SW 1271 (cell line): ENCODE data around the gene PPARA.
"Not testable (repeated sequence)": the region's sequence is repeated elsewhere in the genome, so short reads cannot be mapped to it uniquely, and the experiment has no call there.

ENCODE experiments used
- DNase-seq, 2 experiments: peaks; one replicate each; lab custom pipeline; 2025; lab: John Stamatoyannopoulos, UW

PPARA gene

DNA sequence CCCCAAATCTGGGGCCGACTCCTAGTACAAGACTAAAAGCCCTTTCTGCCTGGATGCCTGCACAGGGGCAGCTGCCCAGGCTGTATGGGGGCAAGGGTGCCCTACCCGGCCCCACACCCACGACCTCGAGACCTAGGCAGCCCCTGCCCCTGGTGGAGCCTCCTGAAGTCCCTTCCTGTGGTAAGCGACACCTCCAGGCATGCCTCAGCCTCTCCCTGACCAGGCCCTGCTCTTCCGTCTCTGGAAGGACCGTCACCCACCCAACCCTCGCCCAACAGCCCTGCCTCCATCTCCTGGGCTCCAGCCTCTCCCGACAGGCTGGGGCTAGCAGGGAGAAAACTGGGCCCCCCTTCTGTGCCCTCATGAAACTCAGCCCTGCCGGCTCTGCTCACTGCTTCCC lies 22.8 kb upstream of the PPARA start:
- no peak for DNase-seq

DNA sequence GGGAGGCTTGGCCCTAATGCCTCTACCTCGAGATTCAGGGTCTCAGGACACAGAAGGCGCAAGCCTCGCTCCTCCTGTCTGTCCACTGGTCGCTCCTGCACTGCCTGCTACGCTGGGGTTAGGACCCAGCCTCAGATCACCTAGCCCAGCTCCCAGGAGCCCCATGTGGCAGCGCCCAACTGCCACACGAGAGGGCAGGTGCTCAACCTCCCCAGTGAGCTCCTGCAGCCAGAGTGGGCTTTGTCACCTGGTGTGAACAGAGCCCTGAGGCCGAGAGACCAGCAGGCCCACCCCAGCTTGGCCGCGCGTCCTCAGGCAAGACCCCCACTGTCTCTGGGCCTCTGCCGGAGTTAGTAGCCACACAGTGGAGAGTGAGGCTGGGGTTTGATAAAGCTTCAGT lies 21.7 kb upstream of the PPARA start:
- DNase-seq, result no peak

DNA sequence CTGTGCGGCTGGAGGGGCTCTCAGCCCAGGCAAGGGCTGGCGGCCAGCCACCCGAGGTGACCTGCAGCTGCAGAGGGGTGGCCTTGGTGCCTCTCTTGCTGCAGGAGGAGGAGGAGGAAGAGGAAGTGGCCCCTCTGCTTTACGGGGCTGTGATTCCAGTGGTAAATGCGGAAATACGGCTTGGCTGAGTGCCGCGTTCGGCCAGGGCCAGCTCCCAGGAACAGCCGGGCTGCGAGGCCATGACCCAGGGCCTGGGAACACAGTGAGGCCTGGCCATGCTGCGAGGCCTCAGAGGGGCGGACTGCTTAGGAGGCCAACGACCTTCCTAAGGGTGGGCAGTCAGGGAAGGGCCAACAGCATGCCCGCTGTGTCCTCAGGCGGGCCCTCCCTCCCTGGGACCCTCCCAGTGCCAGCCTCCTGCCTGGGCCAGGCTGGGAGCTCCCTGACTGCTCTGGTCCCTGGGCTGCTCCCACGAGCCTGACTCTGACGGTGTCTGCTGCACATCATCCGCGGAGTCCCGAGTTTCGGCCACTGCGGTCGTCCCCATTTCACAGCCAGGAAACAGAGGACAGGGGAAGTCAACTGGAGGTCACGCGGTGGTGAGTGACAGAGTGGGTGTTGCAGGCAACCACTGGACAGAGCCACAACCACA lies 20.8 kb upstream of the PPARA start:
- DNase-seq, result no peak

DNA sequence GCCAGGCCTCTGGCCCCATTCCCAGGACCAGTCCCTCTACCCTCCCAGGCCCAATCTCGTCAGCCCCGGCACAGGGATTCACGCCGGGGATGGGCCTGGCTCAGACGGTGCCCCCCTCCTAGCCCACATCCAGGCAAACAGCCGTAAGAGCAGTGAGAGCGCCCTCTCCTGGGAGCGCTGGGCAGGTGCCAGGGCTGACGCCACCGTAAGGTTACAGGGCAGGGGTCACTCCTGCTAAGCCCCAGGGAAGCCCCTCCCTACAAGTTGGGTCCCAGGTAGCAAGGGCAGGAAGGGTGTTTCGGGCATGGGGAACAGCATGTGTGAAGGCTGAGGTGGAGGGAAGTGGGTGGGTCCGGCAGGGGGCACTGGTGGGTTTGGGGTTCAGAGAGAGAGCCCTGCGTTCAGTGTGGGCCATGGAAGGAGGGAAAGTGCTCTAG lies 19.2 kb upstream of the PPARA start:
- no peak for DNase-seq

DNA sequence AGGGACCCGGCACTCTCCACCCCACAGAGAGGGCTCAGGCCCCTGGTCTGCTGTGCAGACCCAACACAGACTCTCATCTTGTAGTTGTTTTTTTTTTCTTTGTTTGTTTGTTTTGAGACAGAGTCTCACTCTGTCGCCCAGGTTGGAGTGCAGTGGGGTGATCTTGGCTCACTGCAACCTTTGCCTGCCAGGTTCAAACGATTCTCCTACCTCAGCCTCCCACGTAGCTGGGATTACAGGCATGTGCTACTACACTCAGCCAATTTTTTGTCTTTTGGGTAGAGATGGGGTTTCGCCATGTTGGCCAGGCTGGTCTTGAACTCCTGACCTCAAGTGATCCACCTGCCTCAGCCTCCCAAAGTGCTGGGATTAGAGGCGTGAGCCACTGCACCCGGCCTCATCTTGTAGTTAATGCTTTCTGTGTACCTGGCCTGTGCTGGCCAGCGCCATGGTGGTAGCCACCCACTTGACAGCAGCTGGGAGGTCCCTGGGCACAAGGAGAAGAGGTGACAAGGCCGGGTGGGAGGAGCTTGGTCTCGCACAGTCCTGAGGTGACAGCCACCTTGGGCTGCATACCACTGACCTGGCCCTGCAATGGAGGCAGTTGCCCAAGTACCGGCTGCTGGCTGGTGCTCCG lies 18.0 kb upstream of the PPARA start:
- not testable (repeated sequence) for DNase-seq

DNA sequence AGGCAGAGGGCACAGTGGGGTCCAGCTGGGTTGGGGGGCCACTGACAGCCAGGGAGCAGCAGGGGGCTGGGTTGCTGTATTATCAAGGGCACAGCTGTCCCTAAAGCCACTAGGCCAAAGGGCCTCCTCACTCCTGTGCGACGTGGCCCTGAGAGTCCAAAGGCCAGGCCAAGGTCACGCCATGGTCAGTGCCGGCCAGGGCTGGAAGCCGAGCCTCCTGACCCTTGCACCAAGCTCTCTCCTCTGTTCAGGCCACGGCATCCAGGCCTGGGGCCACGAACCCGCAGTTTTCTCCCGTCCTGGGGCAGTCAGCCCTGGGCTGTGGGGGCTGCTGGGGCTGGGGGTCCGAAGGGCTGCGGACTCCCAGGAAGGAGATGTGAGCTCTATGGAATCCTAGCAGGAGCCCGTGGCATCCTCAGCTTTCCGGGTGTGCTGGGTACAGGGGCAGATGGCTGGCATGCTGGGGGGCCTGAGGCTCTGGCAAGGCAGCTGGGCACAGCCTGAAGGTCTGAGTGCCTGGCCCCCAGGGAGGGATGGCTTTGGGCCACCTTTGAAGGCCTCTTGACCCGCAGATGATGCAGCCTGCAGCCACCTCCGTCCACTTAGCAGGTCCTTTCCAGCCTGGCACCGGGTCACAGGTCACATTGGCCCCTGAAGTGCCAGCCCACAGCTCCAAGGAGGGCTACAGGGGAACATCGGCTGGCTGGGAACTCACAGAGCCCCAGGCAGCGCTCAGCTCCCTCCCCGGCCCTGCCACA lies 17.3 kb upstream of the PPARA start:
- no peak for DNase-seq

DNA sequence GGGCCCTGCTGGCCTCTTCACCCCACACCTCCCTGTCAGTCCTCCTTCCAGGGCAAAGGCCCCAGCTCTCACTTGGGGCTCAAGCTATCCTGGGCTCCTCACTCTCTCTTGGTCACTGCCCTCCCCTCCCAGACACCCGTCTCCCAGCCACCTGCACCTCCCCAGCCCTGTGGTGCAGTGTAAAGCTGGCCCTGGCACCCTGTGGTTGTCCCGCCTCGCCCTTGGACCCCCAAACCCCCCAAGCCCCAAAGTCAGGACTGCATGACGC lies 16.8 kb upstream of the PPARA start:
- DNase-seq, result no peak

DNA sequence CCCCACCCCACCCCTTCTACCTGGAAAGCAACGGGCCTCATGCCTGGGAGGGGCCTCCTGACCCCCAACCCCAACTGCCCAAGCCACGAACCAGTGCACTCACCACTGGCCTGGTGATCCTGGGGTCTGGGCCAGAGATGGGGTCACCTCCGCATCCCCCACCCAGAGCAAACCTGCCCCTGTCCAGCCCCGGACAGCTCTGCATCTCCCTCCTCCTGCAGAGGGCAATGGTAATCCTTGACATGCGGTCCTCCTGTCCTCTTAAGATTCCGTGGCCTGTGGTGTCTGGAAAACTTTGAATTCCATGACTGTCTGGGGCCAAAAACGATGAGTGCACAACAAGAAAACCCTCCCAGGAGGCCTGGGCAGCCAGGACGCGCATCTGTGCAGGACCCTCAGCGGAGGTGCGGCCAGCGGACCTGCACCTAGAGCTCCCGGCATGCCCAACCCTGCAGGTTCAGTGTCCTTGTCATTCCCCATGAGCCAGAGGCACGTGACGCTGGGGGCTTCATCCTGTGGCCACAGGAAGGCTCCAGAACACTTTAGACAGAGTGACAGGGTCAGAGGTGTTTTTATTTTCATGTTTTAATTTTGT lies 16.1 kb upstream of the PPARA start:
- no peak for DNase-seq

DNA sequence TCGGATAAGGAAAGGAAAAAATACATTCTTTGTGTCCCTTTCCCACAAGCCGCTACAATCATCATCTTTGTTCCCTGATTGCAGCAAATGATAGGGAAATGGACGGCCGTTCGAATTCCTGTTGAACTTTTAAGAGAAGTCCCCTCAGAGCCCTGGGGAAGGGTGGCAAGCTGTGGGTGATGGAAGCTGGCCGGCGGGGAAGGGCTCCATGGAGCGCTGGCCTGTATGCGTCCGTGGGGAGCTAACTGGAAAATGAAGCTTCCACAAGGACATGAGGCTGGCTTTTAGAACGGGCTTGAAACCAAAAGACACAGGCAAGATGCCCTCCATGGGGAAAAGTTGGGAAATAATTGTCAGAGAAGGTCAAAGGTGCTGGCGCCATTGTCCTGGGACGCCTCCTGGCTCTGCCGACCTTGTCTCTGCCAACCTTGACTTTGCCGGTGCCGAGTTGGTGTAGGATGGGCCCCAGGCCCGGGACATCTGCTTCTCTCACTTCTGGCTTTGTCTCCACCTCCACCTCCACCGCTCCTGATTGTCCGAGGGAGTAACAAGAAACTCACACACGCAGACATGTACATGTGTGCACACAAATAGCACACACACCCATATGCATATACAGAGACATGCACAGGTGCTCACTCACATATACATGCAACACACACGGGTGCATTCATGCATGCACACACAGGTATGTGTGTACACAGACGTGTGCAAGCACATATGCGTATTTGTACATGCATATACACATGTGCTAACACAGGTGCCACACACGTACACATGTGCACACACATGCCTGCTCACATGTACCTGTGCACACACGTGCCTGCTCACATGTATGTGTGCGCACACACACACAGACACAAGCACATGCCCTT lies 14.5 kb upstream of the PPARA start:
- DNase-seq, result no peak

DNA sequence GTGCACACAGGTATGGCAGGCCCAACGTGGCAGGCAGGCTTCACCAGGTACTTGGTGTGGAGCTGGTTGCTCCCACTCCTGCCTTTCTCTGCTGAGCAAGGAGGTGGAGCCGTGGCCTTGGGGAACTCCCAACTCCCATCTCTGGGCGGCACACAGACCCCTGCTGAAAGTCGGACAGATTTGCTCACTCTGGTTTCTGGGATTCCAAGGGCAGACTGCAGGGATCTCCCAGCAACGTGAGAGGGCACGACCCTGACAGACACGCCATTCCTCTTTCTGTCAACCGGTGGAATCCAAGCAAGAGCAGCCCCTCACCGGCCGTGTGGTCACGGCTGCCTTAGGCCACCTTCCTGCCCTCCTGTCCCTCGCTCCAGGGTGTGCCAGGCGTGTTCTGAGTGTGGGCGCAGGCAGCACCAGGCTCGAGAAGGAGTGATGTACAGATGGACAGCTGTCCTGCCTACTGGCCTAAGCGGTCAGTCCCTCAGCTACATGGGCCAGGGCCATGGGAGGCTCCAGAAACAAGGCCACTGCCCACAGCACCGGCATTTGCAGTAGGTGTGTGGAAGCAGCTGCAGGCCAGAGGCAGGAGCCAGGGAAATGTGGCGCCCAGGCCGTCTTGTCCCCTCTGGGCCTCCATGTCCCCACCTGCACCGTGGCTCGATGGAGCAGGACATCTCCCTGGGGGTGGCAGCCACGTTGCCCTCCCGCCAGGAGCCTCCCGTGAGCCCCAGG lies 13.7 kb upstream of the PPARA start:
- DNase-seq, result no peak

DNA sequence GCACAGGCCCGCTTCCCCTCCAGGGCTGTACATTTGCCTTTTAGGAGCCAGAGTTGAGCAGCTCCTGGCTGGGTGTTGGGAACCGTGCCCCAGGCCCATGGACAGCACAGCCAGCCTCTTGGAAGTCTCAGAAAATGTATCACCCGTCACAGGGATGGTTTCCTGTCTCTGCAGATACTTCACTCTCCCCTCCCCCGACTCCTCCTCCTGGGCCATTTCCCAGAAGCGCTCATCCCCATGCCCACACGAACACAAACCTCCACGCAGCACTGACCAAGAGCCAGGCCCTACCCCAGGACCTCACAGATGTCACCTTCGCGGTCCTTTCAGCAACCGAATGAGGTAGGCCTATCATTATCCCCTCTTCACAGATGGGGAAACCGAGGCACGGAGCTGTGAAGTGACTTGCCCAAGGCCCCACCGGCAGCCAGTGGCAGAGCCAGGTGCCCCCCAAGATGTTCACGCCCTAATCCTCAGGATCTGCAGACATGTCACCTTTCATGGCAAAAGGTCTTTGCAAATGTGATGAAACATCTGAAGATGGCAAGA lies 13.0 kb upstream of the PPARA start:
- DNase-seq, result no peak

DNA sequence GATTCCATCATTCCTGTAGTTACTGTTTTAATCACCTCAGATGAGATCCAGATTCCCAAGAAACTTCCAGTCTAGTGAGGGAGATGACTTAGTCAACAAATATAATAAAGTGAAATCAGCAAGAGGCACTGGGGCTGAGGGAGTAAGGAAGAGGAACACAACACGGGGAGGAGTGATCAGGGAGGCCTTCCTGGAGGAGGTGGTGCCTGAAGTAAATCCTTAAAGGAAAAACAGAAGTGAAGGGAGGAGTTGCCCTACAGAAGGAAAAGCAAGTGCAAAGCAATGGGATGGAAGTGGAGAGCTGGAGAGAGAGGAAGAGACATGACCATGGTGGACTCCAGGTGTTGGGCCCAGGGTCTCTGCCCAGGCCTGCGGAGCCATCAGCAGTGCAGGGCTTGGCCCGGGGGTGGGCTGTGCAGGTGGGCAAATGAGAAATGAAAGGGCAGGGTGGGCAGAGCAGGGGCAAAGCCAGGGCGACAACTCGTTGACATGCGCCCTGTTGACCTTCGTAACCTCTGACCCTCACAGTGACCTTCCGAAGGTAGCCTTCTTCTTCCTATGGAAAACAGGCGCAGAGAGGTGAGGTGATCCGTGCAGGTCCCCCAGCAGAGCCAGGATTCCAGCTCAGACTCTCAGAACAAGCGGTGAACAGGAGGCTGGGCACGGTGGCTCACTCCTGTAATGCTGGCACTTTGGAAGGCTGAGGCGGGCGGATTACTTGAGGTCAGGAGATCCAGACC lies 12.1 kb upstream of the PPARA start:
- DNase-seq, result no peak

DNA sequence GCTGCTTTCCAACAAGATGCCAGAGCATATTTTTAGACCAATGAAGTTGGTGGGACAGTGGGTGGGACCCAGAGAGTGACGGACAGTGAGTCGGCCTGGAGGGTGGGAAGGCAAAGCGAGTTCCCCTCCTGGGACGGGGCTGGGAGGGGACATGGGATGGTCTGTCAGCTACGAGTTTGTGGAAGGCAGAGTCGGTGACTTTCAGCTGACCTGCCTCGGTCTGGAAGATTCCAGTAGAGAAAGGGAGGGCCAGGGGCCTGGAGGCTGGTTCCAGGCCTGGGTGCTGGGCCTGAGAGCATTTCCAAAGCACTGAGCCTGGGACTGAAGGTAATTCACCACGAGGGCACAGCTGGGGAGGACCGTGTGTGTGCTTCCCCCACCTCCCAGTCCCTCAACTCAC lies 10.9 kb upstream of the PPARA start:
- not testable (repeated sequence) for DNase-seq

DNA sequence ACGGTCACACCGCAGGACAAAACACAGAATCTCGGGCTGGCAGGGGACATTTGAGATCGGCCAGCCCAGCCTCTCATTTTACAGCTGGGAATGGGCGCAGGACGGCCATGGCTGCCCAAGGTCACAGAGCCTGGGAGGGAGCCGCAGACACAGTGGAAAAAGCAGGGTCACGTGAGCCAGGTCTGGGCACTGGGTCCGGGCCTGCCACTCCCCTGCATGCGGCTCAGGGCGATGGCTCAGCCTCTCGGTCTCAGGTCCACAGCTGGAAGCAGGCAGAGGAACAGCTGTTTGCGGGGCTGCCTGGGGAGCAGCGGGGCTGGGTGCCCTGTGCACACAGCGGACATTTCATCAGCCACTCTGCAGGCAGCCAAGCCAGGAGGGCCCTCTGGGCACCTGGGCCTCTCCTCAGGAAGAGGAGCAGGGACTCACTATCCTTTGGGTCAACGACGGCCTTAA lies 10.4 kb upstream of the PPARA start:
- DNase-seq, result no peak

DNA sequence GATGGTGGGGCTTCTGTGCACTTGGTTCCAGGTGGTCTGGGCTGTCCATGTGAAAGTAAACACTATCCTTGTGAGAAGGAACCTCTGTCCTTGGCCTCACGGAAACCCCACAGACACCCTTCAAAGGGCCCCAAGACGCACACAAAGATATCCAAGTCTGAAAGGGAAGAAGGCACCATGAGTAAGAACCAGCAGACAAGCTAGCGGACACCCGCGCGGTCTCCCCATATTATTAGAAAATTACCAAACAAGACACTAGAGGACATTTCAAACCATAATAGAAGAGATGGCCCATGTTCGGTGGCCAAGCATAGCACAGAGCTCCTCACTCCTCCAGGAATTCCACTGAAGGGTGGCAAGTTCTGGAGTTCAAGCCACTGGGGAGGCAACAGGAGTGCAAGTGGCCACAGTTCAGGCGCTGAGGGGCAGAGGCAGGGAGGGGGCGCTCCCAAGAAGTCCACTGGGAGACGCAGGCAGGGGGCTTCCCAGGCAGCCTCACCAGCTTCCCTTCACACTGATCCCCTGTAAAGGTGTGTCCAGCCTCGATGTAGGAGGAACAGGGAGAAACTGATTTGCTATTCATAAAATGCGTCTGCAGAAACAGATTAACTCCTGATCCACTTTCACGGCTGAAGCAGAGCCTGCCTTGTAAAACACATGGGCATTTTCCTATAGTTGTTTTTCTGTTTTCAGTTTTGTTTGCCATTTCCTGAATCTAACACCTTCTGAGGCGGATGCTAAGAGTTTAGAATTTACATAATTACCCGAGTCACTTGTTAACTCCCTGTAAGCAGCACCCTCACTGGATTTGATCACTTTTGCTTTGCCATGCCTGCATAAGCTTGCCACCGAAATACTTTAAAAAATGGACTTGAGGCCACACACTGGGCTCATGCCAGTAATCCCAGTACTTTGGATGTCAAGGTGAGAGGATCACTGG lies 9.1 kb upstream of the PPARA start:
- DNase-seq, result no peak

DNA sequence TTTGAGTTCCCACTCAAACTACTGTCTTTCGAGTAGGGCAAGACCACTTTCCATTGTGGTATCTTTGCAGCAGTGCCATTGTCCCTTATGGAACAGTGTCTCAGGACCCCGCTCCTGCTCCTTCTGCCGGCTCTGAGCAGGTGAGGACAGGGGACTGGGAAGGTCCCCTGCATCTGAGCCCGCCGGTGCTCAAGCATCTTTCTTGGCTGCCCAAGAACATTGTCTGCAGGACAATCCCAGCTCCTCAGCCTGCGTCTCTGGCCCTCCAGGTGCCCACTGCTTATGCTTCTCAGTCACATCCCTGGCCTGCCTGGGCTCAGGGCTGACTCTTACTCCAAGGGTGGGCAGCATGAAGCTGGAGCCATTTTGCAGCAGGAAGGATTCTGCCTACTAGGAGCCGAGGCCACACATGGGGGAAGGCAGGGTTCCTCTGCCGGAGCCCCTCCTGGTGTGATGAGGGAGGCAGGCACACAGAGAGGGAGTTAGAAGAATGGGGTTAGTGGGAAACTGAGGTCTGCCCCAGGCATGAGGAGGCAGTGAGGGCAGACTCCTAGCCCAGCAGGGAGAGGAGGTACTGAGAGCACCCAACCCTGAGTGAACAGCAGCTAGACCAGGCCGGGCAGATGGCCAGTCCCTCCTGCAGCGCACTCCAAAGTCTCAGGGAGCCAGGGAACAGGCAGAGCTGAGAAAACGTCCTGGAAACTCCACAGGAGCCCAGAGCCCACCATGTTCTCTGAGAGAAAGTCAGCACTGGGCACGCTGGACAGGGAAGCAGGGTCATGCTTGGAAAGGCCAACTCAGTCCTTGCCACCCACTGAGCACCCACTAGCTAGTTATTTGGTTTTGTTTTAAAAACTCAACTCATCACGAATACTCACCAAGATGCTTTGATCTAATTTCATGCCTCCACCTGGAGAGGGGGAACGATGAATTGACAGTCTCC lies 7.5 kb upstream of the PPARA start:
- no peak for DNase-seq

DNA sequence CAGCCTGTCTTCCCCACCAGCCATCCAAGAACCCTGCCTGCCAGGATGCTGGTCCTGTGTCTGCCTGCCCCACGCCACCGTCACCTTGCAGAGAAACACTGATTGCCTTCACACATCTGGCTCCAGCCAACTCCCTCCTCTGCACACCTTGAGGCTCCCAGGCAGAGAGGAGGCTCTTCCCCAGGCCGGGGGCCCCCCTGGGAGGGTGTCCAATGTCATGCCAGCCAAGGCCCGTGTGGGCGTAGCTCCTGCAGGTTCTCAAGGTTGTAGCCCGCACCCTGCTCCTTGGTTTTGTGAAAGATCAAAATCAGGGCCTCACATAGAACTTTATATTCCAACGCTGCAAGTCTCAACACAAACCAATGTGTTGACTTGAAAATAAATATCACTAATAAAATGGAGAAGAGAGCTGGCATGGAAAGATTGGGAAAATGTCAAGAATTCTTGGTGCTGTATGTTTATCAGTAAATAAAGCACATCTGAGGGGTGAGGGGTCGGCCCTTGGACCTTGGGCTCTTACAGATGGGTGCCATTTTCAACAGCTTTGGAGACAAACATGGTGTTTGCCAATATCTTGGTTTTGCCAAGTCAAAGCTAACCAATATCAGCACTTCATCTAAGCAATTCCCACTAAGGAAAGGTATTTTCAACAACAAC lies 6.7 kb upstream of the PPARA start:
- DNase-seq, result no peak
